Thyroid gland (tissue), 4 donors: ENCODE data around the gene UBA1.

Source experiments
- CTCF ChIP-seq, 6 experiments: fragments of 200-600 bp in 3 of 6; fragments of 450-650 bp in 3 of 6; sonication (generic) in 3 of 6; IDR thresholded peaks; one replicate each; pipeline ENCODE4 v1.5.1; 2016 to 2019; ENCODE audit warnings: antibody characterized with exemption in 6 of 6, mild to moderate bottlenecking in 2 of 6, inconsistent platforms in 1 of 6, moderate library complexity in 1 of 6
- POLR2A ChIP-seq, 2 donors: fragments of 450-650 bp; IDR thresholded peaks; one replicate each; pipeline ENCODE4 v1.6.1; 2017; ENCODE audit warnings: antibody characterized with exemption in 2 of 2, mild to moderate bottlenecking in 2 of 2, moderate library complexity in 1 of 2

GRCh38 chrX:47244676-47245075, 51.0 kb downstream of the UBA1 start:
- no peak for TF ChIP-seq POLR2A (IDR thresholded peaks at IDR 0.05)
- TF ChIP-seq CTCF (IDR thresholded peaks at IDR 0.05) = no peak
